NCI-H82 treated with DMSO at 0.1 percent for 48 hours (cell line): Measurements from ENCODE around the gene TRMT112.
"Not testable (repeated sequence)": the region's sequence is repeated elsewhere in the genome, so short reads cannot be mapped to it uniquely, and the experiment has no call there.

ENCODE experiments used
- DNase-seq: peaks from one replicate; lab custom pipeline; 2025; ENCODE audit not compliant: unreplicated experiment; lab: John Stamatoyannopoulos, UW

TRMT112 gene

GRCh38 chr11:64331569-64332371, 14.4 kb upstream of the TRMT112 start:
- no peak for DNase-seq

- no peak for DNase-seq
These were observed 13.5 kb upstream of the TRMT112 start for GRCh38 chr11:64330888-64331287.

DNA sequence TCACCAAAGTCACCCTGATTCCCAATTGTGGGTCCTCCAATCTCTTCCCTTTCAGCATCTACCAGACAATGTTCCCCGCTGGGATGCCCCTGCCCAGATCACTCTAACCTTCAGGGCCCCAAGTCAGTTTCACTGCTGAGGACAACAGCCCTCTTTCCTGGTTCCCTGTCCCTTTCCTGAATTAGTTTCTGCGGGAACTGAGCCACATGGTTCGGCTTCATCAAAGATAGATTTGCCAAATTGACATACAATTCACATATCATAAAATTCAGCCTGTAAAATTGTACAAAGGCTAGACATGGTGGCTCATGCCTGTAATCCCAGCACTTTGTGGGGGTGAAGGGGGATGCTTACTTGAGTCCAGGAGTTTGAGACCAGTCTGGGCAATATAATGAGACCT, 10.6 kb upstream of the TRMT112 start:
- no peak for DNase-seq

- no peak for DNase-seq
These were observed 10.0 kb upstream of the TRMT112 start for GRCh38 chr11:64327375-64327774.

GRCh38 chr11:64324692-64325469, 7.5 kb upstream of the TRMT112 start:
- no peak for DNase-seq

- not testable (repeated sequence) for DNase-seq
These were observed 6.6 kb upstream of the TRMT112 start for GRCh38 chr11:64323984-64324383.

DNA sequence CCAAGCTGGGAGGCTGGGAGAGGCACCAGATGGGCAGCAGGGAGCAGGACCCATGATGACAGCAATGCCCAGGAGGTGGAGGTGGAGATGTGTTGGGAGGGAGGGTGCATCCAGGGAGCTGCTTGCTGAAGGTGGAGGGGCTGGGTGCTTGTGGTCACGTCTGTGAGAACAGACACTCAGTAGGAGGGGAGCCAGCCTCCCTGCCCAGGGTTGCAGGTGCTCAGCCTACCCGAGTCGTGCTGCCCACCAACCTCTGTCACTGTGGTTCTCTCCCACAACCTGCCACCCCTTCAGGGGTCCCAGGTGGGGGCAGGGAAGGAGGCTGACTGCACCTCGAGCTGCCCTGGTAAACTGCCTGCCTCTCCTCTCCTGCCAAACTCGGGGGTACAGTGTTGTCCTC, 6.0 kb upstream of the TRMT112 start:
- DNase-seq: no peak

DNA sequence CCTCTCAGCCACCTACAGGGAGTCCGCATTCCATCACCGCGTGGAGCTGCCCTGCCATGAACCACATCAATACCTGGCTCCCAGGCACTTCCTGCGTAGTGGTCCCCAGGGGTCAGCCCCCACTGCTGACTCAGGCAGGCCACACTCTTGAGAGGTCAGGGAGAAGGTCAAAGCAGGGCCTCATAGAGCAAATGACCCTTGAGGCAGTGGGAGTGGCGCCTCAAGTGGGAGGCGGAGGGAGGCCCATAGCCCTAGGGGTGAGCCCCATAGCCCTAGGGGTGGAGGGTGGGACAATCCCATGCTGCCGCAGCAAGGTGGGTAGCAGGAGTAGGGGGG, 5.5 kb upstream of the TRMT112 start:
- no peak for DNase-seq

DNA sequence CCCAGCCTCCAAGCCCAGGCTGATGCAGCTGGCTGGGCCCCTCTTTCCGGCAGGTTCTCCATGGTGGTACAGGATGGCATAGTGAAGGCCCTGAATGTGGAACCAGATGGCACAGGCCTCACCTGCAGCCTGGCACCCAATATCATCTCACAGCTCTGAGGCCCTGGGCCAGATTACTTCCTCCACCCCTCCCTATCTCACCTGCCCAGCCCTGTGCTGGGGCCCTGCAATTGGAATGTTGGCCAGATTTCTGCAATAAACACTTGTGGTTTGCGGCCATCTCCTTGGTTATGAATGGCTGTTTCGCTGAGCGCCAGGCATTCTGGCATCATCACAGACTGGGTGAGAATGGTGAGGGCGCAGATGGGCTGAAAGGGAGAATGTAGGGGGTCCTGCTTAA, 4.2 kb upstream of the TRMT112 start:
- DNase-seq: no peak

GRCh38 chr11:64321026-64321425, 3.7 kb upstream of the TRMT112 start:
- no peak for DNase-seq

DNA sequence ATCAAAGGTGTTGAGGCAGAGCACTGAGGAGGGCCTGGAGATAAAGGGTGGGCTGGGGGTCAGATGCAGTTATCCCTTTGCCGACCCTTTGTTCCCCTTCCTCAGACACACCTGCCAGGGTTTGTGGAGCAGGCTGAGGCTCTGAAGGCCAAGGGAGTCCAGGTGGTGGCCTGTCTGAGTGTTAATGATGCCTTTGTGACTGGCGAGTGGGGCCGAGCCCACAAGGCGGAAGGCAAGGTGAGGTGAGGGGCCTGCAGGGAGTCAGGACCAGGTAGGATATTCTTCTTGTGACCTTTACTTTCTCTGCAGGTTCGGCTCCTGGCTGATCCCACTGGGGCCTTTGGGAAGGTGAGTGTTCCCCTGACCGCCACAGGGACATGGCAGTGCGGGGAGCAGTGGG, 3.2 kb upstream of the TRMT112 start:
- no peak for DNase-seq

GRCh38 chr11:64318766-64319761, 1.7 kb upstream of the TRMT112 start:
- no peak for DNase-seq

- peak; percentile 74 for DNase-seq
These were observed 804 bp upstream of the TRMT112 start, which contains the start of gene PRDX5 for GRCh38 chr11:64317961-64318765. Gene PRDX5, plus strand, starts transcription at chr11:64318121. Its CDS starts 95 bp downstream, at chr11:64318216.

DNA sequence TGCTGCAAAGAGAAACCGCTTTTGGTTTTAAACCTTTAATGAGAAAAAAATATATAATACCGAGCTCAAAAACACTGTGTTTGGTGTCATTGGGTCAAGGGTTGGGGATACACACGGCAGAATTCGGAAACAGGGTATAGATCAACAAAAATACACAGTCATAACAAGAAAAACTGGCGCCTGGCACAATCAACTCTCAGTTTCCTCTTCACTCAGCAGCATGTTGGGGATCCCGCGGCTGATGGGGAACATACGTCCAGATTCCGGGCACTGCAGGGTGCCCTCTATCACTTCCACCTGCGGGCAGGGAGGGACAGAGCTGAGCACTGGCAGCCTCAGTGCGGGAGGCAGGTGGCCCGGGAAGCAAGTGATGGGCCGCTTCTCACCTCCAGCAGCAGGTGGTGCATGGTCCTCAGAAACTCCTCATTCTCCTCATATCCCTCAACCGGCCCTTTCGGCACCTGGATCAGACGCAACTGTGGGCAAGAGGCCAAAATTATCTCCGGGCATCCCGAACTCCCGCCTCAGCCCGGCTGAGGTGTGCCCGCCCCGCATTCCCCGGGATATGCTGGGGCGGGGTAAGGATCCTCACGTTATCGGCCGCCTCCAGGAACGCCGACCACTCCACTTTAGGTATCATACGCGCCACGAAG, 561 bp downstream of the TRMT112 start:
- no peak for DNase-seq

DNA sequence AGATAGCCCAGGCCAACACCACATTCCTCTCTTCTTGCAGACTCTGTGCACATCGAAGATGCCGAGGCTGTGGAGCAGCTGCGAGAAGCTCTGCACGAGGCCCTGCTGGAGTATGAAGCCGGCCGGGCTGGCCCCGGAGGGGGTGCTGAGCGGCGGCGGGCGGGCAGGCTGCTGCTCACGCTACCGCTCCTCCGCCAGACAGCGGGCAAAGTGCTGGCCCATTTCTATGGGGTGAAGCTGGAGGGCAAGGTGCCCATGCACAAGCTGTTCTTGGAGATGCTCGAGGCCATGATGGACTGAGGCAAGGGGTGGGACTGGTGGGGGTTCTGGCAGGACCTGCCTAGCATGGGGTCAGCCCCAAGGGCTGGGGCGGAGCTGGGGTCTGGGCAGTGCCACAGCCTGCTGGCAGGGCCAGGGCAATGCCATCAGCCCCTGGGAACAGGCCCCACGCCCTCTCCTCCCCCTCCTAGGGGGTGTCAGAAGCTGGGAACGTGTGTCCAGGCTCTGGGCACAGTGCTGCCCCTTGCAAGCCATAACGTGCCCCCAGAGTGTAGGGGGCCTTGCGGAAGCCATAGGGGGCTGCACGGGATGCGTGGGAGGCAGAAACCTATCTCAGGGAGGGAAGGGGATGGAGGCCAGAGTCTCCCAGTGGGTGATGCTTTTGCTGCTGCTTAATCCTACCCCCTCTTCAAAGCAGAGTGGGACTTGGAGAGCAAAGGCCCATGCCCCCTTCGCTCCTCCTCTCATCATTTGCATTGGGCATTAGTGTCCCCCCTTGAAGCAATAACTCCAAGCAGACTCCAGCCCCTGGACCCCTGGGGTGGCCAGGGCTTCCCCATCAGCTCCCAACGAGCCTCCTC, 1.5 kb downstream of the TRMT112 start:
- DNase-seq: not testable (repeated sequence)

GRCh38 chr11:64314805-64315561, 2.4 kb downstream of the TRMT112 start:
- no peak for DNase-seq

DNA sequence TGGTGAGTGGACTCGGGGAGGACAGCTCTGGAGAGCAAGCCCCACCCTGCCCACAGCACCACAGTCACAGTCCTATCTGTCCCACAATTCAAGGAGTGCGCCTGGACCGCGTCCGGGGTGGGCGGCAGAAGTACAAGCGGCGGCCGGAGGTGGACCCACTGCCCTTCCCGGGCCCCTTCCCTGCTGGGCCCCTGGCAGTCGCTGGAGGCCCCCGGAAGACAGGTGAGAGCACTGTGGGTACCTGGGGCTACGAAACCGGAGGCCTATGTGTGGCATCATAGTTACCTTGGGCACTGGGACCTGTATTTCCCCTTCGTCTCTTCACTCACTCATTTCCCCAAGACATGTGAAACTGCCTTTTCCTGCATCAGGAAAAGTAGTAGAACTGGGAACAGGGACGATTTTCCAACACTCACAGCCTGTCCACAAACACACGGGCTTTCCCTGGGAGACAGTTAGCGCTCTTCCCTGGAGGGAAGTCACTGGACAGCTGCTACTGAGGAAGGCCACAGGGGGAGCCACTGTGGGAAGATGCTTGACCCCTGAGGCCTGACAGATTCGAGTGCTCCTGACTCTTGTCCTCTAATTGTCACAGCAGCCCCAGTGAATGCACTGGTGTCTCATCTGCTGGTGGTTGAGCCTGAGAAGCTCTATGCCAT, 3.1 kb downstream of the TRMT112 start:
- DNase-seq: no peak
